HEK293 (cell line): ENCODE data around the gene KLC1.

Source experiments
- KLF10 ChIP-seq: fragments of 450-650 bp; IDR thresholded peaks from 2 replicates; pipeline ENCODE4 v1.5.1; 2018; ENCODE audit warnings: missing biosample characterization, mild to moderate bottlenecking, missing genetic modification characterization
- ZNF121 ChIP-seq: fragments of 450-650 bp; formaldehyde crosslinking; IDR thresholded peaks from 2 replicates; pipeline ENCODE4 v1.5.1; 2016; ENCODE audit warnings: missing biosample characterization, missing genetic modification characterization
- ZNF324 ChIP-seq: fragments of 450-650 bp; formaldehyde crosslinking; IDR thresholded peaks from 2 replicates; pipeline ENCODE4 v1.5.1; 2016; ENCODE audit warnings: missing biosample characterization, missing genetic modification characterization
- ZNF335 ChIP-seq: fragments of 450-650 bp; formaldehyde crosslinking; conservative IDR thresholded peaks from 2 replicates; pipeline ENCODE4 v1.5.1; 2016; ENCODE audit warnings: missing biosample characterization, missing genetic modification characterization
- ZNF362 ChIP-seq: fragments of 450-650 bp; formaldehyde crosslinking; IDR thresholded peaks from 2 replicates; pipeline ENCODE4 v1.5.1; 2016; ENCODE audit warnings: missing biosample characterization, missing genetic modification characterization
- ZNF416 ChIP-seq: fragments of 450-650 bp; formaldehyde crosslinking; IDR thresholded peaks from 2 replicates; pipeline ENCODE4 v1.5.1; 2016; ENCODE audit warnings: missing biosample characterization, missing genetic modification characterization
- ZNF560 ChIP-seq: fragments of 450-650 bp; formaldehyde crosslinking; IDR thresholded peaks from 2 replicates; pipeline ENCODE4 v1.5.1; 2017; ENCODE audit warnings: missing biosample characterization, missing genetic modification characterization, borderline replicate concordance
- ZNF792 ChIP-seq: fragments of 450-650 bp; formaldehyde crosslinking; IDR thresholded peaks from 2 replicates; pipeline ENCODE4 v1.5.1; 2016; ENCODE audit warnings: missing biosample characterization, missing genetic modification characterization
- TF ChIP-seq, protein P1 (sequence below): fragments of 450-650 bp; formaldehyde crosslinking; IDR thresholded peaks from 2 replicates; pipeline ENCODE4 v1.5.1; 2016; ENCODE audit warnings: missing biosample characterization, missing genetic modification characterization
- TF ChIP-seq, protein P2 (sequence below): fragments of 450-650 bp; formaldehyde crosslinking; IDR thresholded peaks from 2 replicates; pipeline ENCODE4 v1.5.1; 2016; ENCODE audit warnings: missing biosample characterization, missing genetic modification characterization, low read depth
- TF ChIP-seq, protein P3 (sequence below): fragments of 450-650 bp; formaldehyde crosslinking; IDR thresholded peaks from 2 replicates; pipeline ENCODE4 v1.5.1; 2016; ENCODE audit warnings: missing biosample characterization, missing genetic modification characterization
- TF ChIP-seq, protein P4 (sequence below): fragments of 450-650 bp; formaldehyde crosslinking; IDR thresholded peaks from 2 replicates; pipeline ENCODE4 v1.5.1; 2016; ENCODE audit warnings: missing biosample characterization, missing genetic modification characterization

DNA sequence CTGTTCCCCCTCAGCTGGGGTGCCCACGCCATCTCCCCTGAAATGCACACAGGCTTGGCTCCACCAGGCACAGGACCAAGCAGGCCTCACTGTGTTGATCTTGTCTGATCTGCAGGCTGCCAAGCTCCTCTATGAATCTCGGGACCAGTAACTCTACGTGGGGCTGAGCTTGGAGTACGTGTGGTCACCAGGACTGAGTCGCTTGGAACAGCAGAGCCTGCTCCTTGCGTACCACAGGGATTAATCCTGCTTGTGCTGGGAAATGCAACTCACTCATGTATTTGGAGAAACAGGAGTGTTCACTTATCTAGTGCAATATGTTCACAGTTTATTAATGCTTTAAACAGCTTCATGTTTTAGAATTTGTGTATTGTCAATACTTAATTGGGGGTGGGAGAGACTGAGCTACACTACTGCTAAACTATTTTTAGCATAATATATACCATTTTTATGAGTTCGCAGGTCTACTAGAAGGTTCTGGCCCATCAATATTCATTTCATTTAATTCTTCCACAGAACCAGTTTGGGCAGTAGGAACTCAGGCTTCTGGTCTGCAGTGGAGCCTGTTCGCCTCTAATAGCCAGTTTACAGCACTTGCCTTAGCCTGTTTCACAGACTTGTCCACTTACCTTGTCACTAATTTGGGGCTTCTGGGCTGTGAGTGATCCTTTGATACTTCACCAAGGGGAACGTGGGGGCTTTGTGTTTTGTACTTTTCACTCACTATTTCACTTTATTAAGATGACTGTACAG lies 104.0 kb downstream of the KLC1 start:
- TF ChIP-seq, protein P1, sequence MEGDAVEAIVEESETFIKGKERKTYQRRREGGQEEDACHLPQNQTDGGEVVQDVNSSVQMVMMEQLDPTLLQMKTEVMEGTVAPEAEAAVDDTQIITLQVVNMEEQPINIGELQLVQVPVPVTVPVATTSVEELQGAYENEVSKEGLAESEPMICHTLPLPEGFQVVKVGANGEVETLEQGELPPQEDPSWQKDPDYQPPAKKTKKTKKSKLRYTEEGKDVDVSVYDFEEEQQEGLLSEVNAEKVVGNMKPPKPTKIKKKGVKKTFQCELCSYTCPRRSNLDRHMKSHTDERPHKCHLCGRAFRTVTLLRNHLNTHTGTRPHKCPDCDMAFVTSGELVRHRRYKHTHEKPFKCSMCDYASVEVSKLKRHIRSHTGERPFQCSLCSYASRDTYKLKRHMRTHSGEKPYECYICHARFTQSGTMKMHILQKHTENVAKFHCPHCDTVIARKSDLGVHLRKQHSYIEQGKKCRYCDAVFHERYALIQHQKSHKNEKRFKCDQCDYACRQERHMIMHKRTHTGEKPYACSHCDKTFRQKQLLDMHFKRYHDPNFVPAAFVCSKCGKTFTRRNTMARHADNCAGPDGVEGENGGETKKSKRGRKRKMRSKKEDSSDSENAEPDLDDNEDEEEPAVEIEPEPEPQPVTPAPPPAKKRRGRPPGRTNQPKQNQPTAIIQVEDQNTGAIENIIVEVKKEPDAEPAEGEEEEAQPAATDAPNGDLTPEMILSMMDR (tag by site-specific recombination) = no peak
- no peak for TF ChIP-seq ZNF362 (tag by site-specific recombination)
- TF ChIP-seq, protein P2, sequence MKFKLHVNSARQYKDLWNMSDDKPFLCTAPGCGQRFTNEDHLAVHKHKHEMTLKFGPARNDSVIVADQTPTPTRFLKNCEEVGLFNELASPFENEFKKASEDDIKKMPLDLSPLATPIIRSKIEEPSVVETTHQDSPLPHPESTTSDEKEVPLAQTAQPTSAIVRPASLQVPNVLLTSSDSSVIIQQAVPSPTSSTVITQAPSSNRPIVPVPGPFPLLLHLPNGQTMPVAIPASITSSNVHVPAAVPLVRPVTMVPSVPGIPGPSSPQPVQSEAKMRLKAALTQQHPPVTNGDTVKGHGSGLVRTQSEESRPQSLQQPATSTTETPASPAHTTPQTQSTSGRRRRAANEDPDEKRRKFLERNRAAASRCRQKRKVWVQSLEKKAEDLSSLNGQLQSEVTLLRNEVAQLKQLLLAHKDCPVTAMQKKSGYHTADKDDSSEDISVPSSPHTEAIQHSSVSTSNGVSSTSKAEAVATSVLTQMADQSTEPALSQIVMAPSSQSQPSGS (tag by site-specific recombination) = no peak
- no peak for TF ChIP-seq ZNF324 (tag by site-specific recombination)
- no peak for TF ChIP-seq ZNF560 (tag by site-specific recombination)
- TF ChIP-seq ZNF121 (tag by site-specific recombination) = no peak
- TF ChIP-seq, protein P3, sequence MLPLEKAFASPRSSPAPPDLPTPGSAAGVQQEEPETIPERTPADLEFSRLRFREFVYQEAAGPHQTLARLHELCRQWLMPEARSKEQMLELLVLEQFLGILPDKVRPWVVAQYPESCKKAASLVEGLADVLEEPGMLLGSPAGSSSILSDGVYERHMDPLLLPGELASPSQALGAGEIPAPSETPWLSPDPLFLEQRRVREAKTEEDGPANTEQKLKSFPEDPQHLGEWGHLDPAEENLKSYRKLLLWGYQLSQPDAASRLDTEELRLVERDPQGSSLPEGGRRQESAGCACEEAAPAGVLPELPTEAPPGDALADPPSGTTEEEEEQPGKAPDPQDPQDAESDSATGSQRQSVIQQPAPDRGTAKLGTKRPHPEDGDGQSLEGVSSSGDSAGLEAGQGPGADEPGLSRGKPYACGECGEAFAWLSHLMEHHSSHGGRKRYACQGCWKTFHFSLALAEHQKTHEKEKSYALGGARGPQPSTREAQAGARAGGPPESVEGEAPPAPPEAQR (tag by site-specific recombination) = no peak
- TF ChIP-seq, protein P4, sequence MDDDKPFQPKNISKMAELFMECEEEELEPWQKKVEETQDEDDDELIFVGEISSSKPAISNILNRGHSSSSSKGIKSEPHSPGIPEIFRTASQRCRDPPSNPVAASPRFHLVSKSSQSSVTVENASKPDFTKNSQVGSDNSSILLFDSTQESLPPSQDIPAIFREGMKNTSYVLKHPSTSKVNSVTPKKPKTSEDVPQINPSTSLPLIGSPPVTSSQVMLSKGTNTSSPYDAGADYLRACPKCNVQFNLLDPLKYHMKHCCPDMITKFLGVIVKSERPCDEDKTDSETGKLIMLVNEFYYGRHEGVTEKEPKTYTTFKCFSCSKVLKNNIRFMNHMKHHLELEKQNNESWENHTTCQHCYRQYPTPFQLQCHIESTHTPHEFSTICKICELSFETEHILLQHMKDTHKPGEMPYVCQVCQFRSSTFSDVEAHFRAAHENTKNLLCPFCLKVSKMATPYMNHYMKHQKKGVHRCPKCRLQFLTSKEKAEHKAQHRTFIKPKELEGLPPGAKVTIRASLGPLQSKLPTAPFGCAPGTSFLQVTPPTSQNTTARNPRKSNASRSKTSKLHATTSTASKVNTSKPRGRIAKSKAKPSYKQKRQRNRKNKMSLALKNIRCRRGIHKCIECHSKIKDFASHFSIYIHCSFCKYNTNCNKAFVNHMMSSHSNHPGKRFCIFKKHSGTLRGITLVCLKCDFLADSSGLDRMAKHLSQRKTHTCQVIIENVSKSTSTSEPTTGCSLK = no peak
- no peak for TF ChIP-seq ZNF792 (tag by site-specific recombination)
- no peak for TF ChIP-seq ZNF335 (tag by site-specific recombination)
- TF ChIP-seq ZNF416 = no peak
- no peak for TF ChIP-seq KLF10 (tag by site-specific recombination)
